Sciatic nerve (tissue), 2 donors: Measurements from ENCODE around the gene FOXO3. TPM values are rescaled to one million over a fixed set of nuclear protein-coding genes. Genes with fewer than 3 reads are reported as not detected.

Experiments
- ATAC-seq: fragments of 200-7000 bp; cut with Tn5 transposase; one replicate; pipeline ENCODE4 v1.9.1; 2020; ENCODE audit warnings: mild to moderate bottlenecking, moderate library complexity
- DNase-seq: peaks from one replicate; pipeline ENCODE4 v3.0.0-alpha.2; 2020; ENCODE audit warnings: low spot score
- intact Hi-C: fragments of 100-400 bp; cut with DNase I; formaldehyde crosslinking; loops from one replicate; pipeline ENCODE4 v1.14.2; 2022
- total RNA-seq: library from RNA; stranded (reverse); fragmentation: NEBNext Ultra II Directional; extraction: Animal tissue kit (Norgen Biotek cat#: 25700); gene quantifications from one replicate; pipeline ENCODE4 v1.2.1, GENCODE V29; 2021
- donor health status: DM: no; HTN: no; CAD: no.
- donor health status: DM: no; HTN: no; CAD: no.

The FOXO3 gene
- total RNA-seq, 1 donor from 2014 or later = 79.1 TPM

GRCh38 chr6:108714101-108714765, 153.5 kb downstream of the FOXO3 start:
- DNase-seq (no peak), ATAC-seq (peak; percentile 94)

GRCh38 chr6:108714766-108715414, 154.2 kb downstream of the FOXO3 start:
- intact Hi-C loops = no loop called here
- ATAC-seq = peak; percentile 35
- DNase-seq = no peak

More at GRCh38 chr6:108714101-108714765, 153.5 kb downstream of the FOXO3 start:
- intact Hi-C loops = no loop called here

GRCh38 chr6:108715832-108716231, 155.1 kb downstream of the FOXO3 start:
- no peak for DNase-seq
- intact Hi-C loops = no loop called here
- ATAC-seq = no peak

GRCh38 chr6:108716801-108717791, 156.4 kb downstream of the FOXO3 start:
- no peak for ATAC-seq
- intact Hi-C loops = no loop called here
- DNase-seq = no peak

GRCh38 chr6:108719477-108719876, 158.8 kb downstream of the FOXO3 start:
- intact Hi-C loops = no loop called here
- ATAC-seq (no peak), DNase-seq (no peak)

GRCh38 chr6:108720827-108721226, 160.1 kb downstream of the FOXO3 start:
- intact Hi-C loops = no loop called here
- no peak for ATAC-seq
- no peak for DNase-seq

- intact Hi-C loops = no loop called here
- DNase-seq = no peak
- ATAC-seq = no peak
These were observed 160.6 kb downstream of the FOXO3 start for GRCh38 chr6:108721286-108721685.

GRCh38 chr6:108723594-108723993, 162.9 kb downstream of the FOXO3 start:
- no peak for ATAC-seq
- intact Hi-C loops = no loop called here
- DNase-seq = no peak

GRCh38 chr6:108726726-108727339, 166.1 kb downstream of the FOXO3 start:
- no peak for DNase-seq
- intact Hi-C loops = no loop called here
- no peak for ATAC-seq

GRCh38 chr6:108727966-108728730, 167.4 kb downstream of the FOXO3 start:
- intact Hi-C loops = no loop called here
- no peak for DNase-seq
- ATAC-seq = no peak

GRCh38 chr6:108728826-108729225, 168.1 kb downstream of the FOXO3 start:
- intact Hi-C loops = no loop called here
- no peak for ATAC-seq
- no peak for DNase-seq

- ATAC-seq (peak; percentile 25), DNase-seq (no peak)
- intact Hi-C loops = no loop called here
These were observed 170.2 kb downstream of the FOXO3 start for GRCh38 chr6:108730635-108731515.

GRCh38 chr6:108732091-108732870, 171.6 kb downstream of the FOXO3 start:
- DNase-seq (no peak), ATAC-seq (no peak)
- intact Hi-C loops = no loop called here

GRCh38 chr6:108733051-108733450, 172.3 kb downstream of the FOXO3 start:
- no peak for DNase-seq
- no peak for ATAC-seq
- intact Hi-C loops = no loop called here

- intact Hi-C loops = no loop called here
- ATAC-seq (no peak), DNase-seq (no peak)
These were observed 173.1 kb downstream of the FOXO3 start for GRCh38 chr6:108733706-108734265.
